Measurements from ENCODE around the gene GRIN2D. TPM values are rescaled to one million over a fixed set of nuclear protein-coding genes. Genes with fewer than 3 reads are reported as not detected.
A peak's percentile ranks its signal among the peaks of the same experiment; 100 is the strongest.

GRIN2D gene
- total RNA-seq, 2 experiments from 2014 or later, result 0.13 to 0.18 TPM

GRCh38 chr19:48392860-48393558 lies 459 bp upstream of the GRIN2D start:
- Mint-ChIP-seq H3K4me3 (no peak overlapping the region), H3K9me3 (no peaks in the 10 kb centered on the region), H3K27me3 (peaks cover 40% of the 10 kb centered on the region), H3K36me3 (ENCODE audit: low read depth) (peaks cover 7% of the 10 kb centered on the region), H3K27ac (no peak overlapping the region), H3K4me1 (ENCODE audit: low read depth) (peaks cover 35% of the 10 kb centered on the region)
- intact Hi-C loops (cut with micrococcal nuclease), result no loop called here
- POLR2A ChIA-PET, result interaction anchor here (0.8 kb wide), 1 partner anchor 60 kb away, joined by 3 read pairs; no protein-coding TSS in a partner anchor
- DNase-seq, result no peak
- no peak for TF ChIP-seq CTCF (IDR thresholded peaks at IDR 0.05)
- CTCF ChIA-PET, result interaction anchor here (1.0 to 3.1 kb wide), 3 partner anchors 22 to 42 kb away, joined by 4 to 8 read pairs (median 5); partner anchors contain the start of genes SYNGR4 and TMEM143
- ATAC-seq, result no peak

GRCh38 chr19:48394331-48395169 lies 1.1 kb downstream of the GRIN2D start:
- H3K36me3 Mint-ChIP-seq (ENCODE audit: low read depth), result no peaks in the 10 kb centered on the region
- H3K4me3 Mint-ChIP-seq, result peak overlapping the region; percentile 15
- CTCF ChIA-PET, result interaction anchor here (1.0 to 3.1 kb wide), 4 partner anchors 13 to 95 kb away, joined by 3 to 8 read pairs (median 4); partner anchors contain the start of genes SYNGR4 and TMEM143
- no peak for DNase-seq
- ATAC-seq, result no peak
- peaks cover 39% of the 10 kb centered on the region for H3K4me1 Mint-ChIP-seq (ENCODE audit: low read depth)
- POLR2A ChIA-PET, result interaction anchor here (0.6 to 1.3 kb wide), 4 partner anchors 9 to 195 kb away, joined by 3 to 4 read pairs (median 3); partner anchors contain the start of gene EMP3
- peaks cover 5% of the 10 kb centered on the region for H3K9me3 Mint-ChIP-seq
- no peak overlapping the region for H3K27ac Mint-ChIP-seq
- H3K27me3 Mint-ChIP-seq, result peaks cover 41% of the 10 kb centered on the region
- TF ChIP-seq CTCF (IDR thresholded peaks at IDR 0.05), result no peak
- intact Hi-C loops (cut with micrococcal nuclease), result no loop called here

GRCh38 chr19:48395170-48395455 lies 1.6 kb downstream of the GRIN2D start:
- no peak for TF ChIP-seq CTCF (IDR thresholded peaks at IDR 0.05)
- Mint-ChIP-seq H3K36me3 (ENCODE audit: low read depth) (no peaks in the 10 kb centered on the region), H3K27me3 (peaks cover 41% of the 10 kb centered on the region), H3K27ac (no peak overlapping the region), H3K4me3 (no peak overlapping the region), H3K9me3 (peaks cover 6% of the 10 kb centered on the region), H3K4me1 (ENCODE audit: low read depth) (peaks cover 43% of the 10 kb centered on the region)
- POLR2A ChIA-PET, result interaction anchor here (1.3 kb wide), 2 partner anchors 70 to 75 kb away, joined by 3 to 4 read pairs; partner anchors contain the start of gene EMP3
- ATAC-seq, result no peak
- intact Hi-C loops (cut with micrococcal nuclease), result no loop called here
- CTCF ChIA-PET, result interaction anchor here (1.0 to 3.1 kb wide), 2 partner anchors 44 to 94 kb away, joined by 3 to 8 read pairs; no protein-coding TSS in a partner anchor
- no peak for DNase-seq

GRCh38 chr19:48395499-48395898 lies 2.0 kb downstream of the GRIN2D start:
- no peak for TF ChIP-seq CTCF (IDR thresholded peaks at IDR 0.05)
- intact Hi-C loops (cut with micrococcal nuclease), result no loop called here
- Mint-ChIP-seq H3K36me3 (ENCODE audit: low read depth) (no peaks in the 10 kb centered on the region), H3K4me3 (no peak overlapping the region), H3K4me1 (ENCODE audit: low read depth) (peaks cover 45% of the 10 kb centered on the region), H3K27me3 (peaks cover 41% of the 10 kb centered on the region), H3K9me3 (peaks cover 6% of the 10 kb centered on the region), H3K27ac (no peak overlapping the region)
- ChIA-PET POLR2A (interaction anchor here (0.6 to 1.3 kb wide), 6 partner anchors 19 to 1798 kb away, joined by 3 to 5 read pairs (median 4); partner anchors contain the start of genes EMP3 and RPL18), CTCF (interaction anchor here (3.1 kb wide), 1 partner anchor 44 kb away, joined by 8 read pairs; no protein-coding TSS in a partner anchor)
- ATAC-seq (no peak), DNase-seq (no peak)

All from activated CD8-positive, alpha-beta T cell treated with anti-CD3 and anti-CD28 coated beads for 36 hours (primary cell).